Naive thymus-derived CD4-positive, alpha-beta T cell (primary cell): Measurements from ENCODE around the gene RBPJ. TPM values are rescaled to one million over a fixed set of nuclear protein-coding genes. Genes with fewer than 3 reads are reported as not detected.

Experiments
- ATAC-seq: fragments of 150-1000 bp; cut with Tn5 transposase; 2 replicates; pipeline ENCODE4 v1.10.0; 2021; ENCODE audit warnings: mild to moderate bottlenecking, moderate library complexity
- CTCF ChIA-PET: fragments of 350-600 bp; sonication (Branson Sonifier 250); formaldehyde crosslinking; loops from one replicate; lab custom pipeline; 2021; ENCODE audit warnings: antibody characterized with exemption; lab: Charles Lee
- POLR2A ChIA-PET: fragments of 350-600 bp; sonication (Branson Sonifier 250); formaldehyde crosslinking; loops from one replicate; lab custom pipeline; 2021; ENCODE audit warnings: antibody characterized with exemption, inconsistent platforms; lab: Charles Lee
- DNase-seq, 9 donors: peaks; one replicate each; pipeline versions ENCODE4 v3.0.0 to v3.0.0-alpha.2; 2020 to 2022; ENCODE audit warnings: mixed read lengths in 1 of 9
- H3K27ac ChIP-seq: one replicate; pipeline ENCODE4 v1.7.0; 2013; ENCODE audit warnings: mild to moderate bottlenecking, low read depth, low read length, moderate library complexity
- H3K27me3 ChIP-seq, 2 donors: one replicate each; pipeline ENCODE4 v1.7.0; 2013; ENCODE audit warnings: low read length in 2 of 2, mild to moderate bottlenecking in 2 of 2, moderate library complexity in 2 of 2; ENCODE audit not compliant: control insufficient read depth in 2 of 2, insufficient read depth in 2 of 2
- H3K36me3 ChIP-seq, 3 experiments: 1 replicate in 2 of 3; 2 replicates in 1 of 3; pipeline ENCODE4 v1.7.0; 2013; ENCODE audit warnings: low read length in 3 of 3, mild to moderate bottlenecking in 3 of 3, moderate library complexity in 1 of 3; ENCODE audit not compliant: insufficient read depth in 3 of 3, control insufficient read depth in 2 of 3
- H3K4me1 ChIP-seq, 2 donors: one replicate each; pipeline ENCODE4 v1.7.0; 2013; ENCODE audit warnings: low read length in 2 of 2, mild to moderate bottlenecking in 2 of 2, moderate library complexity in 1 of 2; ENCODE audit not compliant: control insufficient read depth in 2 of 2, insufficient read depth in 2 of 2
- H3K4me3 ChIP-seq: 2 replicates; pipeline ENCODE4 v1.7.0; 2013; ENCODE audit warnings: mild to moderate bottlenecking, low read length
- H3K9me3 ChIP-seq, 3 experiments: 1 replicate in 2 of 3; 2 replicates in 1 of 3; pipeline ENCODE4 v1.7.0; 2013; ENCODE audit warnings: low read length in 3 of 3; ENCODE audit not compliant: control insufficient read depth in 2 of 3
- H3K27ac Mint-ChIP-seq, 9 donors: one replicate each; pipeline ENCODE4 v1.8.0; 2020 to 2022; ENCODE audit warnings: mixed read lengths in 9 of 9, mild to moderate bottlenecking in 8 of 9, moderate library complexity in 5 of 9, inconsistent platforms in 2 of 9
- H3K27me3 Mint-ChIP-seq, 5 donors: one replicate each; pipeline ENCODE4 v1.8.0; 2021 to 2022; ENCODE audit warnings: mixed read lengths in 5 of 5, mild to moderate bottlenecking in 1 of 5
- H3K36me3 Mint-ChIP-seq, 5 donors: one replicate each; pipeline ENCODE4 v1.8.0; 2020 to 2022; ENCODE audit warnings: mixed read lengths in 5 of 5, mild to moderate bottlenecking in 3 of 5, inconsistent platforms in 1 of 5
- H3K4me1 Mint-ChIP-seq, 7 donors: one replicate each; pipeline ENCODE4 v1.8.0; 2020 to 2022; ENCODE audit warnings: mixed read lengths in 7 of 7, mild to moderate bottlenecking in 3 of 7, inconsistent platforms in 1 of 7
- H3K4me3 Mint-ChIP-seq, 10 donors: one replicate each; pipeline ENCODE4 v1.8.0; 2020 to 2022; ENCODE audit warnings: mild to moderate bottlenecking in 10 of 10, mixed read lengths in 10 of 10, moderate library complexity in 6 of 10, inconsistent platforms in 2 of 10
- H3K9me3 Mint-ChIP-seq, 11 donors: one replicate each; pipeline ENCODE4 v1.8.0; 2020 to 2022; ENCODE audit warnings: mixed read lengths in 11 of 11, mild to moderate bottlenecking in 4 of 11, inconsistent platforms in 1 of 11, moderate library complexity in 1 of 11
- intact Hi-C, 2 donors: fragments of 100-400 bp; cut with micrococcal nuclease; formaldehyde crosslinking; loops; one replicate each; pipeline ENCODE4 v1.15.1; 2023
- polyA plus RNA-seq, 2 donors: library from polyadenylated mRNA; unstranded; fragments of 300-500 nt; fragmentation: Illumina TruSeq; gene quantifications; one replicate each; pipeline ENCODE4 v1.2.3, GENCODE V29; 2021
- total RNA-seq, 6 experiments: library from RNA in 5 of 6; stranded (reverse) in 5 of 6; gene quantifications; 1 replicate in 5 of 6; 2 replicates in 1 of 6; pipeline ENCODE4 v1.2.3 and lab custom pipeline; 2021 to 2026

RBPJ gene
- total and polyA plus RNA-seq, 7 experiments from 2014 or later: 48.1 to 144 (median 68.5) TPM

DNA sequence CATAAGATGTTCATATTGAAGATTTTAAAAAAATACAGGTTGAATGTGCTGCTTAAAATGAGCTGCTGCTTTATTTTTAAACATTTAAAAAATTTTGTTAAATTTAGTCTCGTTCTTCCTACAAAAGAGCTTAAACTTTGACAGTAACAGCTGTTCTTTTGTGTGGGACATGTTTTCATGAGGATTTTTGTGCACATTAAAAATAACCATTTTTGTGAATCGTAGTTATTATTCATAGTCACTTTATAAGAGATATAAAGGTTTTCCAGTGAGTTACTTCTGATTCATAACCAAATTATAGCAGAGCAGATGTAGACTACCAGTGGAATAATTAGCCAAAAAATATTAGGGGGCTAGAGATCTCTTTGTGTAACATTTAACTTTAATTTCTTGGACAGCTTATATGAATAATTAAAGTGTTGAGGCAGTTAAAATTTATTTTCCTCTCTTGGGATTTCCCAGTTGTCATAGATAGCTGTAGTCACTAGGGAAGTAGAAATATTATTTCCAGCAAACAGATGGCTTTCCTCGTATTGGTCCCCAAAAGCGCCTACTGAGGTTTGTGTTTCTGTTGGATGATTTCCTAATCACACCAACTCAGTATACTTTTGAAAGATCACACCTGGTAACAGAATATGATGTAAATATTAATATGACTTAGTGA, 24.2 kb downstream of the RBPJ start:
- no peak overlapping the region for H3K27ac Mint-ChIP-seq
- H3K9me3 ChIP-seq: no peaks in the 10 kb centered on the region
- H3K4me1 ChIP-seq: peaks cover 0 to 4% of the 10 kb centered on the region in 2 donors
- no peaks in the 10 kb centered on the region for H3K9me3 Mint-ChIP-seq
- H3K27ac ChIP-seq: no peak overlapping the region
- H3K4me1 Mint-ChIP-seq: peaks cover 36 to 79% (median 68%) of the 10 kb centered on the region in 7 donors
- no peaks in the 10 kb centered on the region for H3K27me3 ChIP-seq
- H3K36me3 Mint-ChIP-seq: peaks cover 0 to 17% (median 14%) of the 10 kb centered on the region in 5 donors
- ChIA-PET CTCF (interaction anchor here (0.6 to 1.6 kb wide), 3 partner anchors 8 to 15 kb away, joined by 3 to 5 read pairs (median 3); no protein-coding TSS in a partner anchor), POLR2A (no interaction called here)
- H3K36me3 ChIP-seq: no peaks in the 10 kb centered on the region
- H3K4me3 Mint-ChIP-seq: no peak overlapping the region
- no peak overlapping the region for H3K4me3 ChIP-seq
- ATAC-seq: peak; percentile 20
- H3K27me3 Mint-ChIP-seq: no peaks in the 10 kb centered on the region
- no peak for DNase-seq
- intact Hi-C loops: no loop called here

DNA sequence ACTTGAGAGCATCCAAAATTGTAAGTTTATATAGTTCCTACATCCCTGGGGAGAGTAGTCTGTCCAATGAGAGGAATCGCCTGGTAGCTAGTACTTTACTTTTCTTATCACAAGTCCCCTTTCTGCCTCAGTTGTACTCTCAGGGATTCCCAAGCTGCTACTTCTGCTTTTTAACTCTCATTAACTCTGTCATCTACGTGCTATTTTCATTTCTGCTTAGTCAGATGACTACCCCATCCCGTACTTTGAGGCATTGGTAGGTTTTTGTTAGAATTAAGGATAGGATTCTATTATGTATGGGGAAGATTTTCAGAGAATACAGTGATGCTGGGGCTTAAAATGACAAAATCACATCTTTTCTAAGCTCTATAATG, 24.7 kb downstream of the RBPJ start:
- CTCF ChIA-PET: interaction anchor here (0.7 to 1.6 kb wide), 3 partner anchors 8 to 15 kb away, joined by 3 to 5 read pairs (median 3); no protein-coding TSS in a partner anchor
- POLR2A ChIA-PET: no interaction called here
- H3K4me3 ChIP-seq: no peak overlapping the region
- no peaks in the 10 kb centered on the region for H3K36me3 ChIP-seq
- intact Hi-C loops: no loop called here
- peaks cover 0 to 4% of the 10 kb centered on the region in 2 donors for H3K4me1 ChIP-seq
- no peaks in the 10 kb centered on the region for H3K27me3 ChIP-seq
- Mint-ChIP-seq H3K36me3 (peaks cover 0 to 18% (median 14%) of the 10 kb centered on the region in 5 donors), H3K27me3 (no peaks in the 10 kb centered on the region), H3K27ac (no peak overlapping the region), H3K4me3 (no peak overlapping the region), H3K4me1 (peaks cover 38 to 81% (median 70%) of the 10 kb centered on the region in 7 donors), H3K9me3 (no peaks in the 10 kb centered on the region)
- H3K9me3 ChIP-seq: no peaks in the 10 kb centered on the region
- ATAC-seq (no peak), DNase-seq (no peak)
- no peak overlapping the region for H3K27ac ChIP-seq

DNA sequence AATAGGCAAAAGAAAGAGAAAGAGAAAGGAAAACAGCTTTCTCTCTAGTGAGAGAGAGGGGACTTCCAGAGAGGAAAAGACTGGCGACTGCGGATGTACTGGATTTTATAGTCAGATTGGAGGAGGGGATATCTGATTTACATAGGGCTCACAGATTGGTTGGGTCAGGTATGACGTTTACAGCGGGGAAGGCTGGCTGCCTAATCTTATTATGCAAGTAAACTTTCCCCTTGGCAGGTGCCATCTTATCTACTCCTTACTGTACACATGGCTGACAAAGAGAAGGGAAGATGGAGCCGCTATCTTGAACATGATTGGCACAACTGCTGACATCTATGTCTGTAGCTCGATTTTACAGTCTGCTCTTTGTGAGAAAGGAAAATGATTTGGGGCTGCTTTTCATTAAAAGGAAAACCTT, 25.4 kb downstream of the RBPJ start:
- Histone ChIP-seq H3K36me3 (no peaks in the 10 kb centered on the region), H3K27me3 (no peaks in the 10 kb centered on the region), H3K4me1 (peaks cover 0 to under 1% of the 10 kb centered on the region in 2 donors), H3K4me3 (no peak overlapping the region), H3K9me3 (no peaks in the 10 kb centered on the region), H3K27ac (no peak overlapping the region)
- Mint-ChIP-seq H3K9me3 (no peaks in the 10 kb centered on the region), H3K27ac (no peak overlapping the region), H3K27me3 (no peaks in the 10 kb centered on the region), H3K36me3 (peaks cover 0 to 19% (median 14%) of the 10 kb centered on the region in 5 donors), H3K4me1 (peaks cover 37 to 80% (median 68%) of the 10 kb centered on the region in 7 donors), H3K4me3 (no peak overlapping the region)
- ATAC-seq (no peak), DNase-seq (no peak)
- ChIA-PET CTCF (interaction anchor here (1.0 kb wide), 1 partner anchor 9 kb away, joined by 3 read pairs; no protein-coding TSS in a partner anchor), POLR2A (interaction anchor here (0.7 kb wide), 1 partner anchor 277 kb away, joined by 3 read pairs; no protein-coding TSS in a partner anchor)
- intact Hi-C loops: no loop called here

DNA sequence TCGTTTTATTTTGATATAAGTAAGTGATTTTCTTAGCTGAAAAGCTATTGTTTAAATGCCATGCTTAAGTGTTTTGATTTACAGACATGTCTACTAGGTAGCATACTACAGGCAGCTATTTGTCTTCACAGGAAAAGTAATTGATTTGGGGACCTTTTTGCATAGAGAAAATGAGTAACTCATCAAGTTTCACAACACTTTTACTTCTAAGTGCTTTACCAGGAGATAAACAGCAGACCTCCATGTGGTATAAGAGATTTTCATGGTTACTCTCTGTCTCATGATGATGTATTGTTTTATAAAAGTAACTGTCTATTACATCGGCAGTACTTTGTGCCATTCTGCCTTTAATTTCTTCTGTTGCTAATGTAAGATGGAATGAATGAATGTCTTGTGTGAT, 28.7 kb downstream of the RBPJ start:
- Histone ChIP-seq H3K4me1 (no peaks in the 10 kb centered on the region), H3K27me3 (no peaks in the 10 kb centered on the region), H3K4me3 (no peak overlapping the region), H3K36me3 (no peaks in the 10 kb centered on the region), H3K27ac (no peak overlapping the region), H3K9me3 (no peaks in the 10 kb centered on the region)
- Mint-ChIP-seq H3K36me3 (peaks cover 0 to 21% (median 14%) of the 10 kb centered on the region in 5 donors), H3K27me3 (no peaks in the 10 kb centered on the region), H3K4me3 (no peak overlapping the region), H3K9me3 (no peaks in the 10 kb centered on the region), H3K4me1 (peaks cover 33 to 76% (median 65%) of the 10 kb centered on the region in 7 donors), H3K27ac (no peak overlapping the region)
- POLR2A ChIA-PET: no interaction called here
- CTCF ChIA-PET: no interaction called here
- DNase-seq: no peak
- no peak for ATAC-seq
- intact Hi-C loops: no loop called here

DNA sequence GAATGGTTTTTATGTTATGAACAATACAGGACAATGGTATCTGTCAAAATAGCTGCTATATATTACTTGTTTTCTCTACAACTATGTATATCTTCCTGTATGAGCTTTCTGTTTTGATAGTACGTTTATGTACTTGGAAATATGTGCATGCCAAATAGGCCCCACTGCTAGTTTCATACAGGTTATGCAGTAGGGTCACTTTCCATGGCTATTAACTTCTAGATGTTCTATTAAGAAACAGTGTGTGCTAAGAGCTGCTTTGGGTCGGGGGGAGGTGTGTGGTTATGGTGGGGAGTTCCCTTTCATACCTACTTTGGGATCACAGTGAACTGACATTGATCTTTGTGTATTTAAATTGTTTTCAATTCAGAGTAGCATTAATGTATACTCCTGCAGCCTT, 30.9 kb downstream of the RBPJ start:
- intact Hi-C loops: no loop called here
- Mint-ChIP-seq H3K36me3 (peaks cover 0 to 16% (median 10%) of the 10 kb centered on the region in 5 donors), H3K4me3 (peak overlapping the region in 1 of 10 donors; percentile 14), H3K27ac (no peak overlapping the region), H3K4me1 (peaks cover 28 to 55% (median 51%) of the 10 kb centered on the region in 7 donors), H3K27me3 (no peaks in the 10 kb centered on the region), H3K9me3 (no peaks in the 10 kb centered on the region)
- H3K9me3 ChIP-seq: no peaks in the 10 kb centered on the region
- H3K4me3 ChIP-seq: no peak overlapping the region
- DNase-seq: no peak
- H3K36me3 ChIP-seq: no peaks in the 10 kb centered on the region
- ChIA-PET POLR2A (no interaction called here), CTCF (interaction anchor here (0.6 kb wide), 1 partner anchor 62 kb away, joined by 6 read pairs; no protein-coding TSS in a partner anchor)
- no peak overlapping the region for H3K27ac ChIP-seq
- ATAC-seq: no peak
- H3K27me3 ChIP-seq: no peaks in the 10 kb centered on the region
- peaks cover 5 to 15% of the 10 kb centered on the region in 2 donors for H3K4me1 ChIP-seq

DNA sequence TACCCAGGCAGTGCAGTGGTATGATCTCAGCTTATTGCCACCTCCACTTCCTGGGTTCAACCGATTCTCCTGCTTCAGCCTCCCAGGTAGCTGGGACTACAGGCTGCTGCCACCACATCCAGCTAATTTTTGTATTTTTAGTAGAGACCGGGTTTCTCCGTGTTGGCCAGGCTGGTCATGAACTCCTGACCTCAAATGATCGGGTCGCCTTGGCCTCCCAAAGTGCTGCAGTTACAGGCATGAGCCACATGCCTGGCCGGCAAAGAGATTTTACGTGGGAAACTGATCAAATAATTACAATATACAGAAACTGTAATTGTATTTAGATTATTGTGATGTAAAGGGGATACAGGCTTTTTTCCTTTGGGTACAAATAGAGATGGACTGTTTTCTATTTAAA, 33.7 kb downstream of the RBPJ start:
- no peak overlapping the region for H3K4me3 ChIP-seq
- H3K27me3 ChIP-seq: no peaks in the 10 kb centered on the region
- ChIA-PET CTCF (no interaction called here), POLR2A (no interaction called here)
- H3K27ac ChIP-seq: no peak overlapping the region
- intact Hi-C loops: no loop called here
- no peaks in the 10 kb centered on the region for H3K27me3 Mint-ChIP-seq
- peaks cover 0 to 5% (median 0%) of the 10 kb centered on the region in 5 donors for H3K36me3 Mint-ChIP-seq
- peaks cover 16 to 40% (median 34%) of the 10 kb centered on the region in 7 donors for H3K4me1 Mint-ChIP-seq
- H3K9me3 Mint-ChIP-seq: no peaks in the 10 kb centered on the region
- no peaks in the 10 kb centered on the region for H3K9me3 ChIP-seq
- H3K4me3 Mint-ChIP-seq: no peak overlapping the region
- H3K36me3 ChIP-seq: no peaks in the 10 kb centered on the region
- DNase-seq (no peak), ATAC-seq (no peak)
- no peak overlapping the region for H3K27ac Mint-ChIP-seq
- H3K4me1 ChIP-seq: peaks cover 5 to 19% of the 10 kb centered on the region in 2 donors
